AG09319 (cell line): Measurements from ENCODE around the gene NUMB.

Source experiments
- DNase-seq: peaks from one replicate; pipeline ENCODE4 v3.0.0-alpha.2; 2010; ENCODE audit warnings: low read depth; ENCODE audit errors: extremely low read depth
- CTCF ChIP-seq: IDR thresholded peaks from 2 replicates; pipeline ENCODE4 v1.5.1; 2011; ENCODE audit warnings: low read depth, mild to moderate bottlenecking, inconsistent platforms, low read length, moderate library complexity

NUMB gene

GRCh38 chr14:73457924-73458182 lies 493 bp downstream of the NUMB start:
- DNase-seq: no peak
- no peak for TF ChIP-seq CTCF

- DNase-seq: no peak
- no peak for TF ChIP-seq CTCF
Observed at GRCh38 chr14:73457041-73457923, 1.1 kb downstream of the NUMB start.

- no peak for DNase-seq
Observed at GRCh38 chr14:73455294-73455693, 3.1 kb downstream of the NUMB start.

GRCh38 chr14:73452341-73453186 lies 5.8 kb downstream of the NUMB start:
- TF ChIP-seq CTCF: no peak
- no peak for DNase-seq

More at GRCh38 chr14:73455294-73455693, 3.1 kb downstream of the NUMB start:
- no peak for TF ChIP-seq CTCF

GRCh38 chr14:73443758-73444157 lies 14.6 kb downstream of the NUMB start:
- DNase-seq: no peak
- no peak for TF ChIP-seq CTCF

GRCh38 chr14:73441286-73441685 lies 17.1 kb downstream of the NUMB start:
- no peak for TF ChIP-seq CTCF
- no peak for DNase-seq

- no peak for DNase-seq
- no peak for TF ChIP-seq CTCF
Observed at GRCh38 chr14:73438993-73439392, 19.4 kb downstream of the NUMB start.
